ENCODE measurements around the gene EFNB2. TPM values are rescaled to one million over a fixed set of nuclear protein-coding genes. Genes with fewer than 3 reads are reported as not detected.

Gene EFNB2
- total and polyA plus RNA-seq, 2 donors (not counting 3 experiments of a cell fraction or from before 2014, with no cell fraction given), result 50.4 to 69.5 TPM

- ChIA-PET CTCF (no interaction called here), POLR2A (no interaction called here)
These were observed 51.4 kb downstream of the EFNB2 start for GRCh38 chr13:106484084-106484483.

More at GRCh38 chr13:106484084-106484483, 51.4 kb downstream of the EFNB2 start:
- H3K9me3 ChIP-seq (replicated peaks; ENCODE audit: control insufficient read depth, insufficient read depth, low read length), result no peaks in the 10 kb centered on the region
- H3K9ac ChIP-seq (replicated peaks; ENCODE audit: extremely low read depth, insufficient read depth, low read length), result no peak overlapping the region
- H3K79me2 ChIP-seq (ENCODE audit: control insufficient read depth, insufficient read depth, low read length), result no peaks in the 10 kb centered on the region
- DNase-seq (ENCODE audit: low read depth, low spot score), result no peak
- dilution Hi-C loops (cut with MboI; ENCODE audit: extremely low pct_ligation_motif_present, low sequenced_read_pairs) (no loop called here), intact Hi-C loops (cut with micrococcal nuclease) (no loop called here)
- no peak overlapping the region for H3K4me2 ChIP-seq (ENCODE audit: insufficient read depth, low read length)
- H3K9me1 ChIP-seq (replicated peaks; ENCODE audit: control insufficient read depth, extremely low read depth, insufficient read depth, low read length), result no peaks in the 10 kb centered on the region
- BruUV-seq (replicated peaks), result no TSS peak
- no peaks in the 10 kb centered on the region for H4K20me1 ChIP-seq (replicated peaks; ENCODE audit: control insufficient read depth, extremely low read depth, insufficient read depth, low read length)
- no peak for FAIRE-seq
- no peaks in the 10 kb centered on the region for H3K36me3 ChIP-seq (ENCODE audit: control insufficient read depth in 2 of 2, extremely low read depth in 1 of 2, insufficient read depth in 2 of 2, low read length in 2 of 2)
- TF ChIP-seq EZH2 (IDR thresholded peaks at IDR 0.05; ENCODE audit: borderline replicate concordance, low read depth, low read length, severe bottlenecking) (no peak), FOS (IDR thresholded peaks at IDR 0.05; ENCODE audit: borderline replicate concordance, insufficient read depth, low read length) (no peak), MYC (IDR thresholded peaks at IDR 0.05; ENCODE audit: low read depth, low read length) (no peak), MAX (IDR thresholded peaks at IDR 0.05; ENCODE audit: insufficient read depth, insufficient read length) (no peak), GATA2 (IDR thresholded peaks at IDR 0.05; ENCODE audit: insufficient read depth, insufficient read length, low read depth, low read length) (no peak), JUN (IDR thresholded peaks at IDR 0.05; ENCODE audit: borderline replicate concordance, insufficient read depth, insufficient read length, low read depth) (no peak), POLR2A (IDR thresholded peaks at IDR 0.05; ENCODE audit: low read depth, low read length) (no peak), POLR2AphosphoS5 (IDR thresholded peaks at IDR 0.05; ENCODE audit: insufficient read depth, low read depth, low read length) (no peak)
- TF ChIP-seq, protein P1, sequence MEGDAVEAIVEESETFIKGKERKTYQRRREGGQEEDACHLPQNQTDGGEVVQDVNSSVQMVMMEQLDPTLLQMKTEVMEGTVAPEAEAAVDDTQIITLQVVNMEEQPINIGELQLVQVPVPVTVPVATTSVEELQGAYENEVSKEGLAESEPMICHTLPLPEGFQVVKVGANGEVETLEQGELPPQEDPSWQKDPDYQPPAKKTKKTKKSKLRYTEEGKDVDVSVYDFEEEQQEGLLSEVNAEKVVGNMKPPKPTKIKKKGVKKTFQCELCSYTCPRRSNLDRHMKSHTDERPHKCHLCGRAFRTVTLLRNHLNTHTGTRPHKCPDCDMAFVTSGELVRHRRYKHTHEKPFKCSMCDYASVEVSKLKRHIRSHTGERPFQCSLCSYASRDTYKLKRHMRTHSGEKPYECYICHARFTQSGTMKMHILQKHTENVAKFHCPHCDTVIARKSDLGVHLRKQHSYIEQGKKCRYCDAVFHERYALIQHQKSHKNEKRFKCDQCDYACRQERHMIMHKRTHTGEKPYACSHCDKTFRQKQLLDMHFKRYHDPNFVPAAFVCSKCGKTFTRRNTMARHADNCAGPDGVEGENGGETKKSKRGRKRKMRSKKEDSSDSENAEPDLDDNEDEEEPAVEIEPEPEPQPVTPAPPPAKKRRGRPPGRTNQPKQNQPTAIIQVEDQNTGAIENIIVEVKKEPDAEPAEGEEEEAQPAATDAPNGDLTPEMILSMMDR (IDR thresholded peaks at IDR 0.05; ENCODE audit: extremely low read depth in 1 of 2, insufficient read depth in 1 of 2, low read depth in 1 of 2, low read length in 2 of 2), result no peak
- H3K27me3 ChIP-seq (ENCODE audit: control insufficient read depth in 2 of 2, insufficient read depth in 2 of 2, low read length in 2 of 2), result no peaks in the 10 kb centered on the region
- no peak overlapping the region for H3K27ac ChIP-seq (ENCODE audit: insufficient read depth, low read depth, low read length)
- H3K4me3 ChIP-seq (replicated peaks in 1 of 3; ENCODE audit: insufficient read depth in 1 of 3, low read depth in 1 of 3, low read length in 3 of 3), result no peak overlapping the region
- no peaks in the 10 kb centered on the region for H3K4me1 ChIP-seq (ENCODE audit: control insufficient read depth, extremely low read depth, insufficient read depth, low read length)
- no peak overlapping the region for H2AFZ ChIP-seq (ENCODE audit: low read depth, low read length)
